AG04450 (cell line): ENCODE data around the gene STARD7. TPM values are rescaled to one million over a fixed set of nuclear protein-coding genes. Genes with fewer than 3 reads are reported as not detected.

Source experiments
- CTCF ChIA-PET: fragments of 300-600, 350-600 bp; formaldehyde crosslinking; extraction: SDS; loops from one replicate; lab custom pipeline; 2022; ENCODE audit warnings: antibody characterized with exemption, inconsistent platforms; lab: Charles Lee
- POLR2A ChIA-PET: fragments of 350-600 bp; formaldehyde crosslinking; extraction: SDS; loops from one replicate; lab custom pipeline; 2021; ENCODE audit warnings: antibody characterized with exemption, inconsistent platforms; lab: Yijun Ruan, JAX
- DNase-seq: peaks from one replicate; pipeline ENCODE4 v3.0.0-alpha.2; 2011; ENCODE audit warnings: low read depth, low spot score
- H3K27ac ChIP-seq: one replicate; pipeline ENCODE4 v1.5.1; 2012; ENCODE audit warnings: low read depth, low read length, control low read depth
- H3K27me3 ChIP-seq: one replicate; pipeline ENCODE4 v1.6.0; 2012; ENCODE audit warnings: low read length; ENCODE audit not compliant: control insufficient read depth, insufficient read depth
- H3K4me3 ChIP-seq: 2 replicates; pipeline ENCODE4 v1.5.1; 2011; ENCODE audit warnings: mild to moderate bottlenecking, low read depth, low read length, control low read depth
- H3K9me3 ChIP-seq: 2 replicates; pipeline ENCODE4 v1.5.1; 2012; ENCODE audit warnings: low read length; ENCODE audit not compliant: control insufficient read depth, insufficient read depth
- CTCF ChIP-seq: IDR thresholded peaks from 2 replicates; pipeline ENCODE4 v1.5.1; 2011; ENCODE audit warnings: low read depth, low read length, control low read depth, inconsistent platforms
- polyA plus RNA-seq: library from polyadenylated mRNA; depleted of rRNA; stranded (reverse); fragments of >200 nt; gene quantifications from 2 replicates; pipeline ENCODE4 v1.2.3, GENCODE V29; 2011

STARD7 gene
- polyA plus RNA-seq, 1 experiment: 106 TPM

GRCh38 chr2:96207073-96207773 lies 1.4 kb downstream of the STARD7 start:
- H3K27me3 ChIP-seq: no peaks in the 10 kb centered on the region
- H3K9me3 ChIP-seq: no peaks in the 10 kb centered on the region; the same call in 1 of the 2 replicates
- CTCF ChIA-PET: interaction anchor here (0.7 to 1.0 kb wide), 2 partner anchors 68 to 185 kb away, joined by 3 read pairs; no protein-coding TSS in a partner anchor
- DNase-seq: no peak
- H3K4me3 ChIP-seq: peak overlapping the region; percentile 88
- POLR2A ChIA-PET: interaction anchor here (1.1 to 2.2 kb wide), 4 partner anchors 12 to 128 kb away, joined by 3 to 18 read pairs (median 6); partner anchors contain the start of gene NCAPH
- no peak overlapping the region for H3K27ac ChIP-seq
- no peak for TF ChIP-seq CTCF

- H3K27me3 ChIP-seq: no peaks in the 10 kb centered on the region
- ChIA-PET CTCF (no interaction called here), POLR2A (no interaction called here)
- DNase-seq: no peak
- H3K9me3 ChIP-seq: no peaks in the 10 kb centered on the region; the same call in 1 of the 2 replicates
- H3K27ac ChIP-seq: peak overlapping the region; percentile 34
- peak overlapping the region; percentile 29 for H3K4me3 ChIP-seq
- no peak for TF ChIP-seq CTCF
Measured at GRCh38 chr2:96205888-96206287, 2.7 kb downstream of the STARD7 start.

GRCh38 chr2:96204836-96205624 lies 3.6 kb downstream of the STARD7 start:
- Histone ChIP-seq H3K27ac (no peak overlapping the region), H3K27me3 (no peaks in the 10 kb centered on the region), H3K9me3 (no peaks in the 10 kb centered on the region; the same call in 1 of the 2 replicates), H3K4me3 (peak overlapping the region; percentile 34)
- ChIA-PET POLR2A (no interaction called here), CTCF (interaction anchor here (1.0 kb wide), 1 partner anchor 212 kb away, joined by 3 read pairs; no protein-coding TSS in a partner anchor)
- no peak for DNase-seq
- no peak for TF ChIP-seq CTCF

GRCh38 chr2:96203130-96204028 lies 5.2 kb downstream of the STARD7 start:
- DNase-seq: no peak
- H3K9me3 ChIP-seq: no peaks in the 10 kb centered on the region; the same call in 1 of the 2 replicates
- CTCF ChIA-PET: no interaction called here
- TF ChIP-seq CTCF: no peak
- POLR2A ChIA-PET: interaction anchor here (0.7 kb wide), 1 partner anchor 7 kb away, joined by 3 read pairs; no protein-coding TSS in a partner anchor
- no peak overlapping the region for H3K4me3 ChIP-seq
- H3K27me3 ChIP-seq: no peaks in the 10 kb centered on the region
- no peak overlapping the region for H3K27ac ChIP-seq
